ENCODE measurements around the gene AK9. TPM values are rescaled to one million over a fixed set of nuclear protein-coding genes. Genes with fewer than 3 reads are reported as not detected.

Gene AK9
- total and polyA plus RNA-seq, 2 of the 8 experiments (the other 6 are each of a cell fraction or from before 2014, with no cell fraction given): 1.8 to 2.2 TPM

DNA sequence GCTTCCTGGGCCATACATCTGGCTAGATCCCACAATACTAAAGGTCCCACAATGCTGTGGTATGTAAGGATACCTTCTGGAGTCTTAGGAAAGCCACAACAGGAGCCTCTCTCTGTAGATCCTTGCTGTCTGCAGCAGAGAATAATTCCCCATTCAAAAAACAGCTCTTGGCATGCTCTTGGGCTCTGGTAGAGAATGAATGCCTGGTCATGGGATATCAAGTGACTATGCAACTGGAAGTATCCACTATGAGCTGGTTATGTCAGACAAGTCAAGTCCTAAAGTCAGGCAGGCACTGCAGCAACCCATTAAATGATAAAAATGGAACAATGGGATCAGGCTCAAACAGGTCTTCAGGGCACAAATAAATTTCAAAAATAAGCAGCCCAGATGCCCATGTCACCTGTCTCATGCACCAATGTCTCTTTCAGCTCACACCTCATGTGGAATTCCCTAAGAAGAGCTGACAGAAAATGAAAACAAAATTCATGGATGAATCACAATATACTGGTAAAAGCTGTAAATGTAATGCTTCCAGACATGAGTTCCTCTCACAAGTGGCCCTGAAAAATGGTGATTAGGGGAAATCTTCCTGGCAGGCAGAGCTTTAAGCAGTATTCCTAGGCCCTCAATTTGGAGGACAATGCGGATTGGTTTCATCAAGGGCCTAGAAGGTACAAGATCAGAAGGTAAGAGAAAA lies 4.3 kb downstream of the AK9 start:
- H4K20me1 ChIP-seq (replicated peaks in 1 of 2; ENCODE audit: control insufficient read depth in 1 of 2, insufficient read depth in 2 of 2, low read length in 2 of 2): peaks cover 0 to 1% of the 10 kb centered on the region in 2 experiments
- peaks cover 6% of the 10 kb centered on the region for H3K23me2 ChIP-seq (ENCODE audit: low read depth, low read length)
- no peaks in the 10 kb centered on the region for H3K27me3 ChIP-seq (replicated peaks in 1 of 4; ENCODE audit: control insufficient read depth in 3 of 4, extremely low read depth in 1 of 4, insufficient read depth in 3 of 4, low read length in 3 of 4)
- 95% methylated on average over 1 of the region's 1 CpG; no CpG with 5 or more reads in 1 of the 2 experiments for whole genome bisulfite sequencing, 2 experiments (ENCODE audit: extremely low coverage in 1 of 2, insufficient coverage in 1 of 2, insufficient read length in 1 of 2, insufficient replicate concordance in 2 of 2, low coverage in 1 of 2, low lambda C conversion rate in 2 of 2, missing lambda C conversion rate in 1 of 2)
- no peak overlapping the region for H2BK5ac ChIP-seq (ENCODE audit: low read depth, low read length)
- no peak overlapping the region for H3K56ac ChIP-seq (replicated peaks; ENCODE audit: insufficient read length, low read depth, low read length)
- H2AK5ac ChIP-seq (ENCODE audit: low read depth, low read length): no peak overlapping the region
- POLR2A ChIA-PET (ENCODE audit: partially characterized antibody): interaction anchor here (0.6 kb wide), 1 partner anchor 353 kb away, joined by 3 read pairs; no protein-coding TSS in a partner anchor
- FAIRE-seq (no peak), DNase-seq (ENCODE audit: low read depth in 1 of 2, low spot score in 2 of 2) (no peak)
- H3K9me3 ChIP-seq (ENCODE audit: insufficient read depth in 2 of 2, low read depth in 1 of 2, low read length in 1 of 2): no peaks in the 10 kb centered on the region; a peak in 1 of 4 replicates
- no peak overlapping the region for H3K23ac ChIP-seq (ENCODE audit: insufficient read length)
- no peak overlapping the region for H2BK120ac ChIP-seq (replicated peaks; ENCODE audit: low read depth, low read length)
- H3K14ac ChIP-seq (ENCODE audit: insufficient read length): no peak overlapping the region
- H3K79me2 ChIP-seq (ENCODE audit: control insufficient read depth in 1 of 2, insufficient read depth in 2 of 2, low read length in 2 of 2): peaks cover 0 to 4% of the 10 kb centered on the region in 2 experiments; a peak in 2 of 4 replicates
- no peak for TF ChIP-seq EZH2 (IDR thresholded peaks at IDR 0.05; ENCODE audit: low read depth, low read length, severe bottlenecking)
- H4K91ac ChIP-seq (replicated peaks; ENCODE audit: insufficient read length, low read length): no peak overlapping the region
- no peak overlapping the region for H2AFZ ChIP-seq (ENCODE audit: low read length)
- no peak overlapping the region for H3K4me3 ChIP-seq (ENCODE audit: extremely low read depth in 1 of 4, insufficient read depth in 2 of 4, low read depth in 3 of 4, low read length in 4 of 4)
- no peak overlapping the region for H4K8ac ChIP-seq (ENCODE audit: extremely low read depth, insufficient read depth, low read length)
- CTCF ChIA-PET (ENCODE audit: partially characterized antibody): interaction anchor here (1.0 to 2.7 kb wide), 4 partner anchors 8 to 353 kb away, joined by 3 to 7 read pairs (median 4); no protein-coding TSS in a partner anchor
- no peak overlapping the region for H3K4me2 ChIP-seq (ENCODE audit: insufficient read depth in 1 of 2, low read depth in 2 of 2, low read length in 2 of 2)
- no peak overlapping the region for H3K27ac ChIP-seq (ENCODE audit: low read depth, low read length)
- H3K36me3 ChIP-seq (ENCODE audit: control insufficient read depth in 2 of 4, insufficient read depth in 4 of 4, low read length in 3 of 4): no peaks in the 10 kb centered on the region
- no peak overlapping the region for H3K9ac ChIP-seq (replicated peaks in 1 of 4; ENCODE audit: extremely low read depth in 1 of 4, low read depth in 3 of 4, low read length in 3 of 4)
- H2BK20ac ChIP-seq (ENCODE audit: low read length): no peak overlapping the region
- no peak overlapping the region for H2BK12ac ChIP-seq (ENCODE audit: low read depth, low read length)
- no peaks in the 10 kb centered on the region for H3K79me1 ChIP-seq (ENCODE audit: low read depth, low read length)
- H2BK15ac ChIP-seq (ENCODE audit: low read length): no peak overlapping the region
- no peak overlapping the region for H4K5ac ChIP-seq (ENCODE audit: insufficient read length, low read depth, low read length)
- H3K18ac ChIP-seq (ENCODE audit: extremely low read depth, low read length): no peak overlapping the region
- H3K4me1 ChIP-seq (replicated peaks in 1 of 4; ENCODE audit: control insufficient read depth in 3 of 4, insufficient read depth in 4 of 4, low read length in 3 of 4): peaks cover 0 to under 1% (median 0%) of the 10 kb centered on the region in 4 experiments; a peak in 1 of 7 replicates
- H3K4ac ChIP-seq (replicated peaks; ENCODE audit: insufficient read length, low read depth, low read length): no peak overlapping the region
